Raji (cell line): ENCODE data around the gene DOCK3.

ENCODE experiments used
- POLR2A ChIP-seq: IDR thresholded peaks from 2 replicates; pipeline ENCODE4 v1.6.1; 2011; ENCODE audit warnings: low read depth, low read length, control low read depth; ENCODE audit not compliant: insufficient read depth

The DOCK3 gene

GRCh38 chr3:51163051-51163450, 488.3 kb downstream of the DOCK3 start:
- no peak for TF ChIP-seq POLR2A

GRCh38 chr3:51173518-51174271, 499.0 kb downstream of the DOCK3 start:
- no peak for TF ChIP-seq POLR2A

GRCh38 chr3:51176923-51177322, 502.2 kb downstream of the DOCK3 start:
- TF ChIP-seq POLR2A: no peak

- no peak for TF ChIP-seq POLR2A
Observed at GRCh38 chr3:51190199-51190598, 515.5 kb downstream of the DOCK3 start.

- TF ChIP-seq POLR2A: no peak
Observed at GRCh38 chr3:51190827-51191226, 516.1 kb downstream of the DOCK3 start.

GRCh38 chr3:51191768-51192167, 517.0 kb downstream of the DOCK3 start:
- no peak for TF ChIP-seq POLR2A

- no peak for TF ChIP-seq POLR2A
Observed at GRCh38 chr3:51198477-51198876, 523.8 kb downstream of the DOCK3 start.

GRCh38 chr3:51216291-51216690, 541.6 kb downstream of the DOCK3 start:
- no peak for TF ChIP-seq POLR2A

GRCh38 chr3:51221959-51222358, 547.2 kb downstream of the DOCK3 start:
- no peak for TF ChIP-seq POLR2A

GRCh38 chr3:51224283-51224682, 549.6 kb downstream of the DOCK3 start:
- no peak for TF ChIP-seq POLR2A

GRCh38 chr3:51224843-51225242, 550.1 kb downstream of the DOCK3 start:
- no peak for TF ChIP-seq POLR2A

GRCh38 chr3:51242939-51243338, 568.2 kb downstream of the DOCK3 start:
- TF ChIP-seq POLR2A: no peak

- TF ChIP-seq POLR2A: no peak
Observed at GRCh38 chr3:51243924-51244323, 569.2 kb downstream of the DOCK3 start.

GRCh38 chr3:51245867-51246266, 571.1 kb downstream of the DOCK3 start:
- no peak for TF ChIP-seq POLR2A

GRCh38 chr3:51257870-51258269, 583.1 kb downstream of the DOCK3 start:
- no peak for TF ChIP-seq POLR2A

- no peak for TF ChIP-seq POLR2A
Observed at GRCh38 chr3:51268132-51268531, 593.4 kb downstream of the DOCK3 start.

- TF ChIP-seq POLR2A: no peak
Observed at GRCh38 chr3:51269466-51269865, 594.7 kb downstream of the DOCK3 start.
